ENCODE measurements around the gene TRMT2B. TPM values are rescaled to one million over a fixed set of nuclear protein-coding genes. Genes with fewer than 3 reads are reported as not detected.

TRMT2B gene
- polyA plus RNA-seq, 1 donor from 2014 or later = 6.8 TPM

DNA sequence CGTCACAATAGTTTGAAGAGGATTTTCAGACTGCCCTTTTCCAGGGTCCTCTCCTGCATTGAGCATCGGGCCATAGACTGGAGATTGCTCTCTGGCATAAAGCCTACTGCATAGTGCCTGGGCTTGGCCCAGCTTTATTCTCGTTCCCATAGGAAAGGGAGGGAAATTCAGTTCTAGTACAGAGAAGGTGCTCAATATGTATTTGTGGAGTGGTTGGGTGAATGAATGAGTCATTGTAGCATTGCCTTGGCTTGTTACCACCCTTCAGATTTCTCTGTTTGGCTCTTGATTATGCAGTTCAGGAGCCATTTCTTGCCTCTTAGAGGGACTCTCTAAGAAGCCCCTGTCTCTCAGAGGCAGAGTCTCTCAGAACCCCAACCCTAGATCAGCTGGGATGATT is 29.3 kb upstream of the TRMT2B start:
- H3K4me3 ChIP-seq (ENCODE audit: low read length) = peak overlapping the region; percentile 82

DNA sequence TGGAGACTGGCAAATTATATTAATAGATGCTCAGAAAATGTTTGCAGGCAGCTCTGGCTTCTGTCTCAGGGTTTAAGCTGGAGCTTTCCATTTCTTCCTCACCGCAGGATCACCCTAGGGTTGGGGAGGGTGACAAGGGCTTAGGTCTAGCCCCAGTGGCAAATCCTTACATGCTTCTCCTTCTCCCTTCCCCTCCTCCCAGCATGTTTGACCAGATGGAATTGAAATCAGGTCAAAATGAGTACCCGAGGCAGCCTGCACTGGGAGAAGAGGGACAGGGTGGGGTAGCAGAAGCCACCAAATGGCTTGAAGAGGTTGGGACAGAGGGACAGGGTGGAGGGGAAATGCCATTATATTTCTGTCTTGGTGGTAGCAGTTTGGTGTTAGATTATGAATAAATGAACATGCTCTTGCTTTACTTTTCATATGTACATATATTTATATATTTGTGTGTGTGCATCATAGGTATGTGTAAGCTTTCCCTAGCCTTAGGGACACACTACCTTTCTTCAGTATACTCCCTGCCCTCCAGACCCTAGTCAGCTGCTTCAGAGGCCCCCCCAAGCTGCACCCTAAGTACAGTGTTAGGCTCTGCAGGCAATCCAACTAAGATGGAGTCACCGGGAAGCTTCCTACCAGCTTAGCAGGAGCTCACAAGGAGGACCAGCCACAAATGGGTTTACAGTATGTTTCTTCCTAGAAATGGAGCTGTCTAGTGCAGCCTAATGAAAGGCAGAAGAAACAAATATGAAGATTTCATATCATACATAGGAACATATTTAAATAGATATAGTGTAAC is 28.6 kb upstream of the TRMT2B start:
- TF ChIP-seq, protein P1, sequence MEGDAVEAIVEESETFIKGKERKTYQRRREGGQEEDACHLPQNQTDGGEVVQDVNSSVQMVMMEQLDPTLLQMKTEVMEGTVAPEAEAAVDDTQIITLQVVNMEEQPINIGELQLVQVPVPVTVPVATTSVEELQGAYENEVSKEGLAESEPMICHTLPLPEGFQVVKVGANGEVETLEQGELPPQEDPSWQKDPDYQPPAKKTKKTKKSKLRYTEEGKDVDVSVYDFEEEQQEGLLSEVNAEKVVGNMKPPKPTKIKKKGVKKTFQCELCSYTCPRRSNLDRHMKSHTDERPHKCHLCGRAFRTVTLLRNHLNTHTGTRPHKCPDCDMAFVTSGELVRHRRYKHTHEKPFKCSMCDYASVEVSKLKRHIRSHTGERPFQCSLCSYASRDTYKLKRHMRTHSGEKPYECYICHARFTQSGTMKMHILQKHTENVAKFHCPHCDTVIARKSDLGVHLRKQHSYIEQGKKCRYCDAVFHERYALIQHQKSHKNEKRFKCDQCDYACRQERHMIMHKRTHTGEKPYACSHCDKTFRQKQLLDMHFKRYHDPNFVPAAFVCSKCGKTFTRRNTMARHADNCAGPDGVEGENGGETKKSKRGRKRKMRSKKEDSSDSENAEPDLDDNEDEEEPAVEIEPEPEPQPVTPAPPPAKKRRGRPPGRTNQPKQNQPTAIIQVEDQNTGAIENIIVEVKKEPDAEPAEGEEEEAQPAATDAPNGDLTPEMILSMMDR (IDR thresholded peaks at IDR 0.05; ENCODE audit: poor library complexity, severe bottlenecking) = no peak
- no peak for TF ChIP-seq RAD21 (conservative IDR thresholded peaks at IDR 0.05)
- no peak for TF ChIP-seq EZH2 (IDR thresholded peaks at IDR 0.05; ENCODE audit: borderline replicate concordance, insufficient read depth, low read length, poor library complexity, severe bottlenecking)
- TF ChIP-seq TAF1 (IDR thresholded peaks at IDR 0.05; ENCODE audit: low read depth) = no peak
- TF ChIP-seq MXI1 (conservative IDR thresholded peaks at IDR 0.05; ENCODE audit: poor library complexity, severe bottlenecking) = no peak
- no peak for TF ChIP-seq POLR2AphosphoS5 (IDR thresholded peaks at IDR 0.05)
- no peak for TF ChIP-seq EP300 (conservative IDR thresholded peaks at IDR 0.05; ENCODE audit: poor library complexity, severe bottlenecking)
- TF ChIP-seq, protein P2, sequence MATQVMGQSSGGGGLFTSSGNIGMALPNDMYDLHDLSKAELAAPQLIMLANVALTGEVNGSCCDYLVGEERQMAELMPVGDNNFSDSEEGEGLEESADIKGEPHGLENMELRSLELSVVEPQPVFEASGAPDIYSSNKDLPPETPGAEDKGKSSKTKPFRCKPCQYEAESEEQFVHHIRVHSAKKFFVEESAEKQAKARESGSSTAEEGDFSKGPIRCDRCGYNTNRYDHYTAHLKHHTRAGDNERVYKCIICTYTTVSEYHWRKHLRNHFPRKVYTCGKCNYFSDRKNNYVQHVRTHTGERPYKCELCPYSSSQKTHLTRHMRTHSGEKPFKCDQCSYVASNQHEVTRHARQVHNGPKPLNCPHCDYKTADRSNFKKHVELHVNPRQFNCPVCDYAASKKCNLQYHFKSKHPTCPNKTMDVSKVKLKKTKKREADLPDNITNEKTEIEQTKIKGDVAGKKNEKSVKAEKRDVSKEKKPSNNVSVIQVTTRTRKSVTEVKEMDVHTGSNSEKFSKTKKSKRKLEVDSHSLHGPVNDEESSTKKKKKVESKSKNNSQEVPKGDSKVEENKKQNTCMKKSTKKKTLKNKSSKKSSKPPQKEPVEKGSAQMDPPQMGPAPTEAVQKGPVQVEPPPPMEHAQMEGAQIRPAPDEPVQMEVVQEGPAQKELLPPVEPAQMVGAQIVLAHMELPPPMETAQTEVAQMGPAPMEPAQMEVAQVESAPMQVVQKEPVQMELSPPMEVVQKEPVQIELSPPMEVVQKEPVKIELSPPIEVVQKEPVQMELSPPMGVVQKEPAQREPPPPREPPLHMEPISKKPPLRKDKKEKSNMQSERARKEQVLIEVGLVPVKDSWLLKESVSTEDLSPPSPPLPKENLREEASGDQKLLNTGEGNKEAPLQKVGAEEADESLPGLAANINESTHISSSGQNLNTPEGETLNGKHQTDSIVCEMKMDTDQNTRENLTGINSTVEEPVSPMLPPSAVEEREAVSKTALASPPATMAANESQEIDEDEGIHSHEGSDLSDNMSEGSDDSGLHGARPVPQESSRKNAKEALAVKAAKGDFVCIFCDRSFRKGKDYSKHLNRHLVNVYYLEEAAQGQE (IDR thresholded peaks at IDR 0.05; ENCODE audit: borderline replicate concordance) = no peak
- TF ChIP-seq SMC3 (conservative IDR thresholded peaks at IDR 0.05; ENCODE audit: poor library complexity) = no peak
- H3K4me2 ChIP-seq (ENCODE audit: low read length) = peak overlapping the region; percentile 55
- H3K27ac ChIP-seq (ENCODE audit: low read length) = peak overlapping the region; percentile 74
- H3K79me2 ChIP-seq (replicated peaks; ENCODE audit: insufficient read depth, low read length) = peaks cover 50% of the 10 kb centered on the region
- H3K27me3 ChIP-seq (ENCODE audit: insufficient read depth, low read depth, low read length) = no peaks in the 10 kb centered on the region
- no peaks in the 10 kb centered on the region for H3K9me2 ChIP-seq (ENCODE audit: insufficient read depth, low read length)
- H3F3A ChIP-seq (ENCODE audit: insufficient read depth, low read length, poor library complexity, severe bottlenecking) = no peaks in the 10 kb centered on the region
- peak overlapping the region; percentile 81 for H3K9ac ChIP-seq (ENCODE audit: low read length)
- H4K20me1 ChIP-seq (ENCODE audit: insufficient read depth) = no peaks in the 10 kb centered on the region
- no peaks in the 10 kb centered on the region for H3K36me3 ChIP-seq (ENCODE audit: insufficient read depth, low read length)
- H2AFZ ChIP-seq (ENCODE audit: low read depth, low read length) = no peak overlapping the region
- no peaks in the 10 kb centered on the region for H3K9me3 ChIP-seq (ENCODE audit: low read length)
- H3K4me3 ChIP-seq (ENCODE audit: low read length) = peak overlapping the region; percentile 82

More for the DNA sequence above, 29.3 kb upstream of the TRMT2B start:
- H3K4me2 ChIP-seq (ENCODE audit: low read length) = peak overlapping the region; percentile 55
- no peaks in the 10 kb centered on the region for H3K36me3 ChIP-seq (ENCODE audit: insufficient read depth, low read length)
- no peak overlapping the region for H2AFZ ChIP-seq (ENCODE audit: low read depth, low read length)
- H3K9me2 ChIP-seq (ENCODE audit: insufficient read depth, low read length) = no peaks in the 10 kb centered on the region
- peak overlapping the region; percentile 74 for H3K27ac ChIP-seq (ENCODE audit: low read length)
- no peaks in the 10 kb centered on the region for H3K27me3 ChIP-seq (ENCODE audit: insufficient read depth, low read depth, low read length)
- H3K79me2 ChIP-seq (replicated peaks; ENCODE audit: insufficient read depth, low read length) = peaks cover 50% of the 10 kb centered on the region
- no peaks in the 10 kb centered on the region for H3K9me3 ChIP-seq (ENCODE audit: low read length)
- no peaks in the 10 kb centered on the region for H4K20me1 ChIP-seq (ENCODE audit: insufficient read depth)
- H3K9ac ChIP-seq (ENCODE audit: low read length) = peak overlapping the region; percentile 81
- no peaks in the 10 kb centered on the region for H3F3A ChIP-seq (ENCODE audit: insufficient read depth, low read length, poor library complexity, severe bottlenecking)
- TF ChIP-seq EZH2 (IDR thresholded peaks at IDR 0.05; ENCODE audit: borderline replicate concordance, insufficient read depth, low read length, poor library complexity, severe bottlenecking) = no peak
- TF ChIP-seq SMC3 (conservative IDR thresholded peaks at IDR 0.05; ENCODE audit: poor library complexity) = no peak
- TF ChIP-seq, protein P2 (IDR thresholded peaks at IDR 0.05; ENCODE audit: borderline replicate concordance) = no peak
- TF ChIP-seq MXI1 (conservative IDR thresholded peaks at IDR 0.05; ENCODE audit: poor library complexity, severe bottlenecking) = no peak
- no peak for TF ChIP-seq RAD21 (conservative IDR thresholded peaks at IDR 0.05)
- TF ChIP-seq, protein P1 (IDR thresholded peaks at IDR 0.05; ENCODE audit: poor library complexity, severe bottlenecking) = no peak
- TF ChIP-seq TAF1 (IDR thresholded peaks at IDR 0.05; ENCODE audit: low read depth) = no peak
- TF ChIP-seq POLR2AphosphoS5 (IDR thresholded peaks at IDR 0.05) = no peak

Measured in neural cell (in vitro differentiated cells).